CD8-positive, alpha-beta memory T cell (primary cell): Measurements from ENCODE around the gene SSUH2. TPM values are rescaled to one million over a fixed set of nuclear protein-coding genes. Genes with fewer than 3 reads are reported as not detected.
"Not testable (repeated sequence)": the region's sequence is repeated elsewhere in the genome, so short reads cannot be mapped to it uniquely, and the experiment has no call there.

Experiments used
- CTCF ChIA-PET: fragments of 350-600 bp; sonication (Branson Sonifier 250); formaldehyde crosslinking; loops from one replicate; lab custom pipeline; 2021; ENCODE audit warnings: antibody characterized with exemption; lab: Charles Lee
- POLR2A ChIA-PET: fragments of 350-600 bp; sonication (Branson Sonifier 250); formaldehyde crosslinking; loops from one replicate; lab custom pipeline; 2021; ENCODE audit warnings: antibody characterized with exemption; lab: Charles Lee
- DNase-seq, 5 donors: peaks; one replicate each; pipeline versions ENCODE4 v3.0.0 to v3.0.0-alpha.2; 2020 to 2022; ENCODE audit warnings: mixed read lengths in 1 of 5
- H3K27ac ChIP-seq: one replicate; pipeline ENCODE4 v1.7.0; 2013; ENCODE audit warnings: low read depth, mild to moderate bottlenecking, low read length, moderate library complexity
- H3K27me3 ChIP-seq: 2 replicates; pipeline ENCODE4 v1.7.0; 2013; ENCODE audit warnings: low read length, mild to moderate bottlenecking; ENCODE audit not compliant: insufficient read depth, poor library complexity, severe bottlenecking
- H3K36me3 ChIP-seq: 2 replicates; pipeline ENCODE4 v1.7.0; 2013; ENCODE audit warnings: mild to moderate bottlenecking, low read length, moderate library complexity; ENCODE audit not compliant: insufficient read depth
- H3K4me1 ChIP-seq: 2 replicates; pipeline ENCODE4 v1.7.0; 2013; ENCODE audit warnings: mild to moderate bottlenecking, low read length, moderate library complexity; ENCODE audit not compliant: insufficient read depth
- H3K4me3 ChIP-seq: 2 replicates; pipeline ENCODE4 v1.7.0; 2013; ENCODE audit warnings: mild to moderate bottlenecking, low read length
- H3K9me3 ChIP-seq: 2 replicates; pipeline ENCODE4 v1.7.0; 2013; ENCODE audit warnings: mild to moderate bottlenecking, low read length
- H3K27ac Mint-ChIP-seq, 8 donors: one replicate each; pipeline ENCODE4 v1.8.0; 2020 to 2021; ENCODE audit warnings: mixed read lengths in 8 of 8, mild to moderate bottlenecking in 6 of 8, inconsistent platforms in 3 of 8, moderate library complexity in 3 of 8
- H3K27me3 Mint-ChIP-seq, 2 donors: one replicate each; pipeline ENCODE4 v1.8.0; 2020 to 2021; ENCODE audit warnings: mixed read lengths in 2 of 2, mild to moderate bottlenecking in 1 of 2, moderate library complexity in 1 of 2
- H3K36me3 Mint-ChIP-seq, 3 donors: one replicate each; pipeline ENCODE4 v1.8.0; 2020 to 2021; ENCODE audit warnings: mixed read lengths in 3 of 3, inconsistent platforms in 1 of 3, mild to moderate bottlenecking in 1 of 3
- H3K4me1 Mint-ChIP-seq, 3 donors: one replicate each; pipeline ENCODE4 v1.8.0; 2020 to 2021; ENCODE audit warnings: mixed read lengths in 3 of 3, inconsistent platforms in 1 of 3, mild to moderate bottlenecking in 1 of 3
- H3K4me3 Mint-ChIP-seq, 7 donors: one replicate each; pipeline ENCODE4 v1.8.0; 2020 to 2021; ENCODE audit warnings: mixed read lengths in 7 of 7, mild to moderate bottlenecking in 6 of 7, moderate library complexity in 4 of 7, inconsistent platforms in 2 of 7
- H3K9me3 Mint-ChIP-seq, 5 donors: one replicate each; pipeline ENCODE4 v1.8.0; 2020 to 2022; ENCODE audit warnings: mixed read lengths in 5 of 5, mild to moderate bottlenecking in 3 of 5, moderate library complexity in 2 of 5, inconsistent platforms in 1 of 5
- polyA plus RNA-seq: library from polyadenylated mRNA; unstranded; fragments of 300-500 nt; fragmentation: Illumina TruSeq; gene quantifications from one replicate; pipeline ENCODE4 v1.2.3, GENCODE V29; 2021
- total RNA-seq, 2 experiments: library from RNA; stranded (reverse); gene quantifications; one replicate each; pipeline ENCODE4 v1.2.3, GENCODE V29; 2021

Gene SSUH2
- total and polyA plus RNA-seq, 3 experiments from 2014 or later = not detected

- ChIA-PET CTCF (no interaction called here), POLR2A (no interaction called here)
- no peak overlapping the region for H3K27ac ChIP-seq
Observed at GRCh38 chr3:8581373-8581772, 63.2 kb downstream of the SSUH2 start.

DNA sequence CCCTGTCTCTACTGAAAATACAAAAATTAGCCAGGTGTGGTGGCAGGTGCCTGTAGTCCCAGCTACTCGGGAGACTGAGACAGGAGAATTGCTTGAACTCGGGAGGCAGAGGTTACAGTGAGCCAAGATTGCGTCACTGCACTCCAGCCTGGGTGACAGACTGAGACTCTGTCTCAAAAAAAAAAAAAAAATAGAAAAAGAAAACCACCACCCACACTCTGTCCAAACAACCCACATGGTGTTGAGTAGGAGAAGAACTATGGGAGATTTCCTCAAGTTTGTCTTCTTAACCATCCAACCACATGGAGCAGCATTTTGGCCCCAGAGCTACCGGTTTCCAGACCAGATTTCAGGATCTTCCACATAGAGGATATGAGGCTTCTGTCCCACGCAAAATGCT, 64.2 kb downstream of the SSUH2 start:
- H3K4me3 Mint-ChIP-seq, H3K4me1 ChIP-seq, CTCF ChIA-PET, H3K27me3 ChIP-seq, H3K27ac Mint-ChIP-seq, H3K4me1 Mint-ChIP-seq, DNase-seq, POLR2A ChIA-PET, H3K9me3 Mint-ChIP-seq, H3K36me3 ChIP-seq, H3K9me3 ChIP-seq, H3K36me3 Mint-ChIP-seq, H3K4me3 ChIP-seq, H3K27me3 Mint-ChIP-seq, H3K27ac ChIP-seq: not testable (repeated sequence)

More at GRCh38 chr3:8581373-8581772, 63.2 kb downstream of the SSUH2 start:
- Mint-ChIP-seq H3K4me1 (no peaks in the 10 kb centered on the region), H3K27me3 (peaks cover 0 to 6% of the 10 kb centered on the region in 2 donors), H3K36me3 (no peaks in the 10 kb centered on the region), H3K9me3 (no peaks in the 10 kb centered on the region), H3K27ac (no peak overlapping the region), H3K4me3 (no peak overlapping the region)
- no peaks in the 10 kb centered on the region for H3K4me1 ChIP-seq
- no peak overlapping the region for H3K4me3 ChIP-seq
- H3K36me3 ChIP-seq = no peaks in the 10 kb centered on the region
- H3K27me3 ChIP-seq = no peaks in the 10 kb centered on the region
- no peaks in the 10 kb centered on the region for H3K9me3 ChIP-seq
- no peak for DNase-seq

- POLR2A ChIA-PET = no interaction called here
- Mint-ChIP-seq H3K4me1 (no peaks in the 10 kb centered on the region), H3K27ac (no peak overlapping the region), H3K9me3 (peaks cover 0 to 3% (median 0%) of the 10 kb centered on the region in 5 donors), H3K36me3 (no peaks in the 10 kb centered on the region), H3K4me3 (no peak overlapping the region), H3K27me3 (peaks cover 0 to 6% of the 10 kb centered on the region in 2 donors)
- H3K4me3 ChIP-seq = no peak overlapping the region
- no peak overlapping the region for H3K27ac ChIP-seq
- no peaks in the 10 kb centered on the region for H3K27me3 ChIP-seq
- no peaks in the 10 kb centered on the region for H3K4me1 ChIP-seq
- CTCF ChIA-PET = no interaction called here
- no peaks in the 10 kb centered on the region for H3K9me3 ChIP-seq
- H3K36me3 ChIP-seq = no peaks in the 10 kb centered on the region
- no peak for DNase-seq
Observed at GRCh38 chr3:8579943-8580342, 64.7 kb downstream of the SSUH2 start.

DNA sequence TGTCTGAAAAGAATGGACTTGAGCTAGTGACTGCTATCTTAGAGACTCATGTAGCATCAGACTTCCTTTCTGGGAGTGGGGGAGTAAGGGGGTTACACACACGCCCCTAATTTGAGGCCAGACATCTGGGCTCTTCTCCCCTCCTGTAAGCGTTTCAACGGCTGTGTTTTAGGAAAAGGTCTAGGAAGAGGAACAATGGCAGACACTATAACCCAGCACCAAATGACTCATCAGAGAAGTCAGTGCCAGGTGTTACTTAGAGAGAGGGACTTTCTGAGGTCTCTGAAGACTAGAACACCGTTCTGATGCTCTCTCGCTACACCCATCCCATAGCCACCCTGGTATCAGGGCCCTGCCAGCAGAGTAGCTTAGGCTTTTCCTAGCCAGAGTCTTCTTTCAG, 65.5 kb downstream of the SSUH2 start:
- H3K27me3 ChIP-seq = no peaks in the 10 kb centered on the region
- Mint-ChIP-seq H3K4me3 (no peak overlapping the region), H3K27ac (no peak overlapping the region), H3K4me1 (no peaks in the 10 kb centered on the region), H3K27me3 (peaks cover 0 to 6% of the 10 kb centered on the region in 2 donors), H3K9me3 (peaks cover 0 to 3% (median 0%) of the 10 kb centered on the region in 5 donors), H3K36me3 (no peaks in the 10 kb centered on the region)
- no peak for DNase-seq
- POLR2A ChIA-PET = no interaction called here
- no peaks in the 10 kb centered on the region for H3K4me1 ChIP-seq
- no peaks in the 10 kb centered on the region for H3K36me3 ChIP-seq
- H3K27ac ChIP-seq = no peak overlapping the region
- H3K4me3 ChIP-seq = no peak overlapping the region
- H3K9me3 ChIP-seq = no peaks in the 10 kb centered on the region
- CTCF ChIA-PET = no interaction called here

DNA sequence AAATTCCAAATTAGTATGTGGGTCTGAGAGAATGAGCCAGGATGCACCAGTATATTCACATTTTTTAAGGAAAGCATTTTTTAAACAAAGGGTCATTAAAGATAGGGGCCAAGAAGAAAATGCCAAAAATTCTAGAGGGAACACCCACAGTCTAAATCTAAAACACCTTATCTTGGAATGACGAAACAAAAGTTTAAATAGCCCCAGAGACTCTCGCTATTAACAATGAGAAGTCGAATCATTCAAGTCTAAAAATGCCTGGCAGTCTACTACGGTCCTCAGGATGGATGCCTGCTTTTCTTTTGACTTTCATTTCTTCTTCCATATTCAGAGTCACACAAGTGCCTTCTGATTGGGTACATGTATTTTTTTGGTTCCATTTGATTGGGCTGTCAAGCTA, 66.3 kb downstream of the SSUH2 start:
- no peak overlapping the region for H3K27ac Mint-ChIP-seq
- POLR2A ChIA-PET = no interaction called here
- CTCF ChIA-PET = no interaction called here
- no peaks in the 10 kb centered on the region for H3K36me3 Mint-ChIP-seq
- Histone ChIP-seq H3K9me3 (no peaks in the 10 kb centered on the region), H3K4me1 (no peaks in the 10 kb centered on the region), H3K27ac (no peak overlapping the region), H3K36me3 (no peaks in the 10 kb centered on the region), H3K4me3 (no peak overlapping the region), H3K27me3 (no peaks in the 10 kb centered on the region)
- peaks cover 0 to 6% of the 10 kb centered on the region in 2 donors for H3K27me3 Mint-ChIP-seq
- peaks cover 0 to 3% (median 0%) of the 10 kb centered on the region in 5 donors for H3K9me3 Mint-ChIP-seq
- H3K4me1 Mint-ChIP-seq = no peaks in the 10 kb centered on the region
- no peak for DNase-seq
- no peak overlapping the region for H3K4me3 Mint-ChIP-seq

- H3K27ac Mint-ChIP-seq = no peak overlapping the region
- H3K4me1 Mint-ChIP-seq = no peaks in the 10 kb centered on the region
- ChIA-PET POLR2A (no interaction called here), CTCF (no interaction called here)
- Histone ChIP-seq H3K27ac (no peak overlapping the region), H3K27me3 (no peaks in the 10 kb centered on the region), H3K4me3 (no peak overlapping the region), H3K4me1 (no peaks in the 10 kb centered on the region), H3K36me3 (no peaks in the 10 kb centered on the region), H3K9me3 (no peaks in the 10 kb centered on the region)
- no peaks in the 10 kb centered on the region for H3K36me3 Mint-ChIP-seq
- peaks cover 0 to 6% of the 10 kb centered on the region in 2 donors for H3K27me3 Mint-ChIP-seq
- no peak overlapping the region for H3K4me3 Mint-ChIP-seq
- H3K9me3 Mint-ChIP-seq = peaks cover 0 to 3% (median 0%) of the 10 kb centered on the region in 5 donors
- DNase-seq = no peak
Observed at GRCh38 chr3:8576841-8577571, 67.6 kb downstream of the SSUH2 start.

- no peak for DNase-seq
- Mint-ChIP-seq H3K27ac (no peak overlapping the region), H3K36me3 (no peaks in the 10 kb centered on the region), H3K4me3 (no peak overlapping the region), H3K27me3 (peaks cover 0 to 6% of the 10 kb centered on the region in 2 donors), H3K4me1 (peaks cover 0 to 6% (median 5%) of the 10 kb centered on the region in 3 donors), H3K9me3 (peaks cover 0 to 3% (median 0%) of the 10 kb centered on the region in 5 donors)
- Histone ChIP-seq H3K36me3 (no peaks in the 10 kb centered on the region), H3K9me3 (no peaks in the 10 kb centered on the region), H3K27me3 (no peaks in the 10 kb centered on the region), H3K27ac (no peak overlapping the region), H3K4me3 (no peak overlapping the region), H3K4me1 (no peaks in the 10 kb centered on the region)
- ChIA-PET CTCF (no interaction called here), POLR2A (no interaction called here)
Observed at GRCh38 chr3:8576436-8576835, 68.2 kb downstream of the SSUH2 start.

- H3K4me3 Mint-ChIP-seq = no peak overlapping the region
Observed at GRCh38 chr3:8575364-8576104, 69.1 kb downstream of the SSUH2 start.

More at GRCh38 chr3:8575364-8576104, 69.1 kb downstream of the SSUH2 start:
- peaks cover 0 to 6% of the 10 kb centered on the region in 2 donors for H3K27me3 Mint-ChIP-seq
- H3K27me3 ChIP-seq = no peaks in the 10 kb centered on the region
- no peaks in the 10 kb centered on the region for H3K36me3 ChIP-seq
- ChIA-PET POLR2A (no interaction called here), CTCF (interaction anchor here (1.2 kb wide), 1 partner anchor 9 kb away, joined by 3 read pairs; no protein-coding TSS in a partner anchor)
- no peaks in the 10 kb centered on the region for H3K4me1 ChIP-seq
- no peak for DNase-seq
- peaks cover 9 to 15% (median 14%) of the 10 kb centered on the region in 3 donors for H3K4me1 Mint-ChIP-seq
- no peak overlapping the region for H3K27ac Mint-ChIP-seq
- no peaks in the 10 kb centered on the region for H3K36me3 Mint-ChIP-seq
- H3K9me3 Mint-ChIP-seq = peaks cover 0 to 3% (median 0%) of the 10 kb centered on the region in 5 donors
- no peak overlapping the region for H3K4me3 ChIP-seq
- no peaks in the 10 kb centered on the region for H3K9me3 ChIP-seq
- no peak overlapping the region for H3K27ac ChIP-seq
